Measurements from ENCODE around the gene C1orf87.
A peak's percentile ranks its signal among the peaks of the same experiment; 100 is the strongest.

Gene C1orf87

GRCh38 chr1:60055336-60055735 is 18.2 kb downstream of the C1orf87 start:
- DNase-seq: no peak

DNA sequence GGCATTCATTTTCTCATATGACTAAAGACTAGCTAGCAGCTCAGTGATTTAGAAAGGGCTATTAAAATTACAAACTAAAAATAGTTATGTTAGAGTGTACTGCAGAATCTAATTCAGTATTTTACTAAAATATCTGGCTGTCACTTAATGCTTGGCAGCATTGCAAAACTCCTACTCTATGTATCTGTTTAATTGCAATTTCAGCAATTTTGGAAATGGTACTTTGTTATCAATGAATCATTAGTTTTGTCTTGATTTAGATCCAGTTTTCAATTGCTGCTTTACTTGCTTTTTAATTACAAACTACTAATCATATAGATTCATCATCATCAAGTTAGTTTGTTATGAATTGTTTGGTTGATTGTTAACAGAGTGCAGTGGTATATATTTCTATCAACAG is 19.2 kb downstream of the C1orf87 start:
- DNase-seq: no peak

DNA sequence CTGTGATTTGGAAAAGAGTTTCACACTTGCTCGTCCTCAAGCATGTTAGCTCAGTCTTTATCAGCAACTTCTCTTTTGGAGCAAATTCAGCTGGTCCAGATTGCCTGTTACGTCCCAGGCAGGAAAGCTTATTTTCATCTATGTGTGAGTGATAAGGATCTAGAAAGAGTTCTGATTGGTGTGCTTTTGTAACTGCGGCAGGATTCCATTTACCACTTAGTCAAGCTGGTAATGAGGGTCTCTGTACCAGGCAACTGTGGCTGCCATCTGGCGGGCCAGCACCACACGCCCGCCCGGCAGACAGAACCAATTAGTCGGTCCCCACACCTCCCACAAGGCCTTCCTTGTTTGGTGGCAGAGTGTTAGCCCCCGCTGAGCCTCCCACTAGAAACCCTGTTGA is 21.0 kb downstream of the C1orf87 start:
- DNase-seq: peak; percentile 65

DNA sequence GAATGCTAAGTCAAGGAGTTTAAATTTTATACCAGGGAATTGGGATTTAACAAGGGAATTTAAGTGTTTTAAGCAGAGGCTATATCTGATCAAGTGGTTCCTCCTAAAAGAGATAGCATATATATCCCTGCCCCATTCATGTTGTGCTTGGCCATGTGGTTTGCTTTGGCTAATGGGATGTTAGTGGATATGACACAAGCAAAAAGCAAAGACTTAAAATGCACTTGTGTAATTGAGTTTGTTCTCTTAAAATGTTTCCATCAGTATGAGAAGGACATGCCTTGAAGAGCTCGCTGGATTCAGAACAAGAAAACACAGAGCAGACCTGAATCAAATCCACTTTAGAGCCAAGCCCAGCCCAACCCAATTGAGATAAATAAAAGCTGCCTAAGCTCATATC is 22.4 kb downstream of the C1orf87 start:
- no peak for DNase-seq

- no peak for DNase-seq
These were observed 24.4 kb downstream of the C1orf87 start for GRCh38 chr1:60049188-60049587.

DNA sequence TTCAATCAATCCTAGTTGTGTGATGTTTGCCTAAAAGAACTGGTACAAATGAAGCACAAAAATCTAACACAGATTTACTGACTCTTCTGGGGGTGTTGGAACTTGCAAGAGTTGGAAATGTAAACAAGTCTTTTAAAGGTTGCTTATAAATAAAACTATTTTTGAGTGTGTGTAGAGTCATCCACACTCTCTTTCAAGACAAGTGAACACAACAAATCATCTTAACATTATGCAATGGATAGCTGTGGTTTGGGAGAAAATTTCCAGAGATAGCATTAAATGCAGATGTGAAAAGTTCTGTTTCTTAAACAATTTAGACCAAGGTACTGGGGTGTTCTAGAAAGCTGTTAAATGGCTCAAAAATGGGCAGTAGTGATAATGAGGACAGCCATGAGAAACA is 28.7 kb downstream of the C1orf87 start:
- DNase-seq: no peak

DNA sequence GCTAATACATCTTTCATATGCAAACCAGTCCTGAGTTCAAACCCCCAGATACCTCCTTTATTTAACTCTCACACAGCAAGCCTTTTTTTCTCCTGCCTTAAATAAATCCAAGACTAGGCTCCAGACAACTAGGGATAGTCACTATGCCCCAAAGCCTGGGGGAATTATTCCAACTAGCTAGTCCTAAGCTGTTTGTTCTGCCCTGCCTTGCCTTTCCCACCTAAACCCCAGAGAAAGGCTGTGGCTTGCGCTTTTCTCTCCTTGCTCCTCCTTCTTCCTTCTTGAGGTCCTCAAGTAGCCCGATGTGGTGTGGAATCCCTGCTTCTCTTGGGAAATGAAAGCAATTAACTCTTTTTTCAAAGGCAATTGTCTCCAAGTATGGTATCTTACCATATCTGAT is 31.8 kb downstream of the C1orf87 start:
- DNase-seq: no peak

GRCh38 chr1:60037669-60038068 is 35.9 kb downstream of the C1orf87 start:
- DNase-seq: no peak

- DNase-seq: no peak
These were observed 36.6 kb downstream of the C1orf87 start for GRCh38 chr1:60036856-60037460.

DNA sequence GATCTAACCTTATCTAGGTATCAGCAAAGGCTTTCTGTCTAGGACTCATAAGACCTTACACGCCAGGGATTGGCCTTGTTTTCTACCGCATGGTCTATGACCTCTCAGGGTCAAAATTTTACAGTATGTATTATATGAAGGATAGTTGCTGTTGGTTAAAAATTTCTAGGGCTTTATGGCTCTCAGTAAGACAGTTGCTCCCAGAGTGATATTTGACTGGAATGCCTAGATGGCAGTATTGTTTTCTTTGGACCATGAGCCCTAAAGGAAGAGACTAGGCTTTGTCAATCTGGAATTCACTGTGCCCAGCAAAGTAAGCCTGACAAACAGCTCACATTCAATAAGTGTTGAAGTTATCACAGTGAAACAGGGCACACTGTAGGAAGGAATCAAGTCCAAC is 37.6 kb downstream of the C1orf87 start:
- DNase-seq: peak; percentile 3

GRCh38 chr1:60034999-60035398 is 38.6 kb downstream of the C1orf87 start:
- DNase-seq: no peak

DNA sequence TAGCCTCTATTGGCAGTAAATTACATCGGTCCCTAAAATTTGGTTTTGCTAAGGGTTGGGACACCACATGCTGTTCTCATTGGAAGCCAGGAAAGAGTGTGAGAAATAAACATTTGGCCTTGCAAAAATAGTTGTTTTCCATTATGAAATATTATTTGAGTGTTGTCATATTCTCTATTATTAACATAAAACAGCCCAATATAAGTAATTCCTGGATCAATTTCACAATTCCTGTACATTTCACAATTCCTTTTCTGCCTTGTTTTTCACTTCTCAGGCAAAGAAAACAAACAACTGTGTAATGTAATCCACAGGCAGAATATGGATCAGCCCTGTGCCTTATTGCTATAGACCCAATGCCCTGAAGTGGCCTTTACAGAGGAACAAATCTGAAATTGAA is 40.5 kb downstream of the C1orf87 start:
- no peak for DNase-seq

DNA sequence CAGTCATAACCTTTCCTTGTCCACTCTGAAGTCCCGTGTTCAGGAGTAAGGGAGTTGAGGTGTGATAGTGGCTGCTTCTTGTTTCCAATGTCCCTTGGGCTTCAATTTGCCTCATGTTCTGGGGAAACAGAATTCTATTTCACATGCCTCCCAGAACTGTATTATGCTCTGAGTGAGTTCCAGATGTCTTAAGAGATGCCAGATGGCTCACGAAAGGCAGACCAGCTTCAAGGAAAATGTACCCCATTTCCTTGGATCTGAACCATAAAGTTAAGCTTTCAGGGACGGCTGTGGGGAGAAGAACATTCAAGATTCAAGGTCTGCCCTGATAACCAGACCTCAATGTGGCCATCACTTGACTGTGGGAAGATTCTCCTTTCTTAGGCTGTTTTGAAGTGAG is 42.4 kb downstream of the C1orf87 start:
- no peak for DNase-seq

DNA sequence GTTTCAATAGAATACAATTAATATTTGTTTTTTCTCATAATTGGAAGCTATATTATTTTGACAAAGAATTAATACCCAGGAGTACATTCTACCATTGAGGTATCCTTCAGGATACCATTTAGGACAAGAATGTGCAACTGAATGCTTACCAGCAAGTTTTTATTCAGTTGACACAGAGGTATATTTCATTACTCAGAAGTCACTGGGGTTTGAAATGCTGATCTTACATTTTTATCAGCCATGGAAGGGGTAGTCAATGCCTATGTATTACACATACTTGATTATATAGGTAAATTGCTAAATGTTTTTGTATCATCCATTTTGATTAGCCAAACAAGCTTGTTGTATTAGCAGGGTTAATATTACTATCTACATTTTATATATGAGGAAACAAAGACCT is 48.0 kb downstream of the C1orf87 start:
- DNase-seq: no peak

DNA sequence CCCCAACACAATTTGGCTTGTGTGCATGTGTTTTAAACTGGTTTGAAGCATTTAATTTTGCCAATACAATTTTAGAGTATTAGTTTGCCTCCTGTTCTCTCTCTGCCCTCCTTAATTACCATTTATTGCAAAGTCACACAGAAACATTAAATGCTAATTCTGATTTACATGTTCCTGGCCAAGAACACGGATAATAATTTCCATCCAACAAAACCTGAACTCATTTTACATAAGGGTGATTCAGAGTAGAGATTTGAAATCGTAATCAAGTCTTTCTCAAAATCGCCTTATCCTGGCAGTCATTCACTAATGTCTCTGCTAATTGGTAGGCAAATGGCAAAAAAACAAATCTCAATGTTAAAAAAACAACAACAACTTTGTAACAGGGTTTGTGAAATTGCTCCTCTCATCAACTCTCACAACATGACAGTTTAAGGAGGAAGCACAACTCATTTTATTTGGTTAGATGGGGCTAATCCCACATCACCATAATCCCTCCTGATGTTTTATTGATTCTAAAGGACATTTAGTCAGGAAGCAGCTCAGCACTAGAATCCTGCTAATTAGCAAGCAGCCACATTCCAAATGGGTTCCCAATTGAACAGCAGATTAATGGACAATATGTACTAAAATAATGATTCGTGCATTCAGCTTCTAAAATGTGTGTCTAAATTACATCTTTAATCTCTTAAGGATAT is 55.9 kb downstream of the C1orf87 start:
- no peak for DNase-seq

GRCh38 chr1:60010690-60011089 is 62.9 kb downstream of the C1orf87 start:
- no peak for DNase-seq

- DNase-seq: no peak
These were observed 65.1 kb downstream of the C1orf87 start for GRCh38 chr1:60008500-60008899.

DNA sequence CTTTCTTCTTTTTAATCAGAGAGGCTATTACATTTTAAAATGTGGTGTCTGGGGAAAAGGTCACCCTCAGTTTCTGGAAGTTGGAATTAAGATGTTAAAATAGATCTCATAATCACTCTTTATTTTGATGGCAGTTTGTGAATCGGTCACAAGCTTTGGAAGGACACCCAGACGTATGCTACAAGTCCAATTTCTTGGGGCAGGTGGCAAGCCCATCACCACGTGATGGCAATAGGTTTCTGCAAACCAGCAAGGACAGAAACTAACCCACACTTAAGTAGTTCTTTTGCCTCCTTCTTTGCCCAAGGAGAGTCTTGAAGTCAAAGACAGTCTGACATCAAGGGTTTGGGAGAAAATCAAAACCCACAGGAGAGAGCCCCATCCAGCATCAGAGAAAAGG is 72.9 kb downstream of the C1orf87 start:
- DNase-seq: no peak

DNA sequence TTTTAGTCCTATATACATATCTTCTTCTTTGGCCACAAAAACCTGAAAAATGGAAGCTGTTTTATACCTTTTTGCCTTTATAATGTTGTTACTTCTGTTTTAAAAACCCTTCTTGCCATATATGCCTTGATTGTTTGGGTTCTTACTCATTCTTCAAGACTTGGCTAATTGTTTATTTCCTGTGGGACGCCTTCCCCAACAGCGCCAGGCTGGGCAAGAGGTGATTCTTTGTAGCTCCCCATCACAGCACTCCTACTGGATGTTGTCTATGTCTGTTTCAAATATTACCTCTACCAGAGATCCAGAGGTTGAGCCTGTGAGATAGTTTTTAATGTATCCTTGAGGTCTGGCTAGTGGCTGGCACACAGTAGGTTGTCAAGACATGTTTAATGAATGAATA is 73.8 kb downstream of the C1orf87 start:
- DNase-seq: no peak

- no peak for DNase-seq
These were observed 74.6 kb downstream of the C1orf87 start for GRCh38 chr1:59999006-59999405.

- peak; percentile 7 for DNase-seq
These were observed 76.0 kb downstream of the C1orf87 start for GRCh38 chr1:59997479-59998115.

GRCh38 chr1:59994302-59995198 is 79.0 kb downstream of the C1orf87 start:
- DNase-seq: no peak

DNA sequence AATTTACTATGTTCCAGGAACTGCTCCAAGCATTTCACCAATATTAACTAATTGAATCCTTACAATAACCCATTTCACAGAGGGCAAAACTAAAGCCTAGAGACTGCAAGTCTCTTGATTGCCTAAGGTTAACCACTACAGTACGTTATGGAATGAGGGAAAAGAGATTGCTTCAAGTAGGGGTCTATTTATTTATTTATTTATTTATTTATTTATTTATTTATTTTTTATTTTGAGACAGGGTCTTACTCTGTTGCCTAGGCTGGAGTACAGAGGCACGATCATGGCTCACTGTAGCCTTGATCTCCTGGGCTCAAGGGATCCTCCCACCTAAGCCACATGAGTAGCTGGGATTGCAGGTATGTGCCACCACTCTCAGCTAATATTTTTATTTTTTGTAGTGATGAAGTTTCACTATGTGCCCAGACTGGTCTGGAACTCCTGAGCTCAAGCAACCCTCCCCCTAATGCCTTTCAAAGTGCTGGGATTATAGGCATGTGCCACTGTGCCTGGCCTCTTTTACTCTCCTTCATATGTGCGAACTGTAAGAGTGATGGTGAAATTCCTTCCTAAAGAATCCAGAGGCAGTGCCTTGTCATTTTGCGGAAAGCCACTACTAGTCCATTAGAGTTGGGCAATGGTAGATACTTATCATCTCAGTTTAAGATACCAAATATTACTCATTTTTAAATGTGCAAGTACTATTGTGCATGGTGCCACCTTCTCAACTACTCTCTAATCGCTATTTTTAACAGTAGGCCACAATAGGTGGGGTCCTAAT is 81.3 kb downstream of the C1orf87 start:
- no peak for DNase-seq
